ENCODE data around the gene CTNNBIP1. TPM values are rescaled to one million over a fixed set of nuclear protein-coding genes. Genes with fewer than 3 reads are reported as not detected.
"Not testable (repeated sequence)": the region's sequence is repeated elsewhere in the genome, so short reads cannot be mapped to it uniquely, and the experiment has no call there.

CTNNBIP1 gene
- total RNA-seq, 1 donor: 36.6 TPM

GRCh38 chr1:9811239-9811966, 98.7 kb downstream of the CTNNBIP1 start:
- no peak for DNase-seq (ENCODE audit: low read depth in 2 of 3, low spot score in 2 of 3)

GRCh38 chr1:9809100-9809510, 101.0 kb downstream of the CTNNBIP1 start:
- DNase-seq (ENCODE audit: low read depth in 2 of 3, low spot score in 2 of 3): no peak

GRCh38 chr1:9808459-9808858, 101.6 kb downstream of the CTNNBIP1 start:
- DNase-seq (ENCODE audit: low read depth in 2 of 3, low spot score in 2 of 3): no peak

GRCh38 chr1:9807541-9807940, 102.5 kb downstream of the CTNNBIP1 start:
- no peak for DNase-seq (ENCODE audit: low read depth in 2 of 3, low spot score in 2 of 3)

GRCh38 chr1:9805972-9806371, 104.1 kb downstream of the CTNNBIP1 start:
- not testable (repeated sequence) for DNase-seq (ENCODE audit: low read depth in 2 of 3, low spot score in 2 of 3)

- no peak for DNase-seq (ENCODE audit: low read depth in 2 of 3, low spot score in 2 of 3)
These were observed 105.0 kb downstream of the CTNNBIP1 start for GRCh38 chr1:9805006-9805508.

GRCh38 chr1:9803003-9803918, 106.8 kb downstream of the CTNNBIP1 start:
- not testable (repeated sequence) for DNase-seq (ENCODE audit: low read depth in 2 of 3, low spot score in 2 of 3)

- DNase-seq (ENCODE audit: low read depth in 2 of 3, low spot score in 2 of 3): no peak
These were observed 108.2 kb downstream of the CTNNBIP1 start for GRCh38 chr1:9801909-9802308.

Other genes starting within 250 kb of the CTNNBIP1 start
- 89.9 TPM for gene CLSTN1, start 86.3 kb downstream of the CTNNBIP1 start, total RNA-seq
- gene LZIC, start 33.1 kb upstream of the CTNNBIP1 start, total RNA-seq: 9.4 TPM
- gene NMNAT1, start 33.2 kb upstream of the CTNNBIP1 start, total RNA-seq: 5.4 TPM
- gene RBP7, start 87.0 kb upstream of the CTNNBIP1 start, total RNA-seq: not detected
- gene UBE4B, start 122.7 kb upstream of the CTNNBIP1 start, total RNA-seq: 38.5 TPM

Data from hematopoietic multipotent progenitor cell (in vitro differentiated cells).